Panc1 (cell line): ENCODE data around the gene CDK19. TPM values are rescaled to one million over a fixed set of nuclear protein-coding genes. Genes with fewer than 3 reads are reported as not detected.

Experiments
- ATAC-seq: fragments of 200-7000 bp; cut with Tn5 transposase; 2 replicates; pipeline ENCODE4 v1.9.1; 2020; ENCODE audit warnings: mild to moderate bottlenecking, moderate library complexity
- BruUV-seq: library from RNA; stranded (reverse); fragments of 400-500 nt; replicated peaks from 2 replicates; lab custom pipeline; 2021; lab: Mats Ljungman, UMichigan
- CTCF ChIA-PET: fragments of 300-600 bp; sonication (Branson Sonifier 250); formaldehyde crosslinking; loops from one replicate; lab custom pipeline; 2022; ENCODE audit warnings: antibody characterized with exemption; lab: Charles Lee
- POLR2A ChIA-PET: fragments of 300-600 bp; sonication (Branson Sonifier 250); formaldehyde crosslinking; loops from one replicate; lab custom pipeline; 2022; ENCODE audit warnings: antibody characterized with exemption; lab: Charles Lee
- DNase-seq: peaks from one replicate; pipeline ENCODE4 v3.0.0-alpha.2; 2010; ENCODE audit warnings: low read depth, low spot score
- H3K27ac ChIP-seq: 2 replicates; pipeline ENCODE4 v1.5.1; 2011; ENCODE audit warnings: mild to moderate bottlenecking, low read length, inconsistent platforms
- H3K27me3 ChIP-seq: fragments of 200-500 bp; sonication (Bioruptor generic); 2 replicates; pipeline ENCODE4 v1.6.0; 2014; ENCODE audit warnings: low read length, inconsistent platforms; ENCODE audit not compliant: control insufficient read depth, insufficient read depth
- H3K36me3 ChIP-seq: fragments of 200-500 bp; sonication (Bioruptor generic); 2 replicates; pipeline ENCODE4 v1.5.1; 2014; ENCODE audit warnings: inconsistent platforms, mild to moderate bottlenecking, low read length, moderate library complexity; ENCODE audit not compliant: control insufficient read depth, insufficient read depth
- H3K4me1 ChIP-seq: 2 replicates; pipeline ENCODE4 v1.5.1; 2011; ENCODE audit warnings: inconsistent platforms, mild to moderate bottlenecking, low read length, moderate library complexity; ENCODE audit not compliant: control insufficient read depth, insufficient read depth
- H3K4me3 ChIP-seq, 2 experiments: 2 replicates each; pipeline ENCODE4 v1.5.1; 2011 to 2012; ENCODE audit warnings: low read depth in 2 of 2, low read length in 2 of 2, mild to moderate bottlenecking in 2 of 2, inconsistent platforms in 1 of 2, moderate library complexity in 1 of 2
- H3K9me3 ChIP-seq: fragments of 200-500 bp; sonication (Bioruptor generic); 2 replicates; pipeline ENCODE4 v1.5.1; 2014; ENCODE audit warnings: low read depth, mild to moderate bottlenecking, inconsistent platforms, low read length, moderate library complexity; ENCODE audit not compliant: control insufficient read depth, insufficient read depth
- CTCF ChIP-seq: fragments of 450-650 bp; IDR thresholded peaks from 2 replicates; pipeline ENCODE4 v1.5.1; 2017; ENCODE audit warnings: mild to moderate bottlenecking
- POLR2AphosphoS5 ChIP-seq: IDR thresholded peaks from 2 replicates; pipeline ENCODE4 v1.6.1; 2012; ENCODE audit warnings: mild to moderate bottlenecking, low read depth, low read length, moderate library complexity
- REST ChIP-seq, 2 experiments: IDR thresholded peaks; 2 replicates each; pipeline ENCODE4 v1.6.1; 2011 to 2012; ENCODE audit warnings: low read depth in 2 of 2, control low read depth in 1 of 2, low read length in 1 of 2, mild to moderate bottlenecking in 1 of 2, moderate library complexity in 1 of 2; ENCODE audit not compliant: insufficient read depth in 1 of 2
- SIN3A ChIP-seq: IDR thresholded peaks from 2 replicates; pipeline ENCODE4 v1.6.1; 2012; ENCODE audit warnings: low read depth, mild to moderate bottlenecking, low read length, moderate library complexity, borderline replicate concordance; ENCODE audit not compliant: insufficient read depth
- TCF7L2 ChIP-seq: IDR thresholded peaks from 2 replicates; pipeline ENCODE4 v1.6.1; 2011; ENCODE audit warnings: mild to moderate bottlenecking, low read depth, low read length, inconsistent platforms
- in situ Hi-C: cut with HindIII; loops from 2 replicates; pipeline ENCODE4 v1.10.0; 2016; ENCODE audit warnings: low sequenced_read_pairs, low pct_unique_long_range_greater_than_20kb
- intact Hi-C: fragments of 100-400 bp; cut with micrococcal nuclease; formaldehyde crosslinking; loops from one replicate; pipeline ENCODE4 v1.10.0; 2022; ENCODE audit not compliant: unreplicated experiment
- total RNA-seq: library from RNA; stranded (reverse); gene quantifications from one replicate; pipeline ENCODE4 v1.2.1, GENCODE V29; 2021; ENCODE audit not compliant: unreplicated experiment

Gene CDK19
- total RNA-seq, 1 experiment from 2014 or later: 48.4 TPM

- H3K4me3 ChIP-seq: no peak overlapping the region
- intact Hi-C loops (no loop called here), in situ Hi-C loops (no loop called here)
- no peaks in the 10 kb centered on the region for H3K9me3 ChIP-seq
- BruUV-seq: no TSS peak
- no peak overlapping the region for H3K27ac ChIP-seq
- H3K27me3 ChIP-seq: no peaks in the 10 kb centered on the region
- TF ChIP-seq POLR2AphosphoS5: no peak
- TF ChIP-seq SIN3A: no peak
- no peak for TF ChIP-seq TCF7L2
- no peak for TF ChIP-seq CTCF
- no peak for TF ChIP-seq REST (IDR thresholded peaks at IDR 0.05; ENCODE audit: insufficient read depth in 1 of 2, low read depth in 2 of 2, low read length in 1 of 2)
- no peaks in the 10 kb centered on the region for H3K36me3 ChIP-seq
- ATAC-seq (no peak), DNase-seq (no peak)
- ChIA-PET CTCF (no interaction called here), POLR2A (interaction anchor here (1.0 kb wide), 1 partner anchor 260 kb away, joined by 3 read pairs; the partner anchor contains the start of gene AMD1)
- peaks cover 10% of the 10 kb centered on the region for H3K4me1 ChIP-seq
Measured at GRCh38 chr6:110614586-110614985, 200.7 kb downstream of the CDK19 start.

GRCh38 chr6:110614106-110614505, 201.2 kb downstream of the CDK19 start:
- Histone ChIP-seq H3K27me3 (no peaks in the 10 kb centered on the region), H3K36me3 (no peaks in the 10 kb centered on the region), H3K4me1 (peaks cover 5% of the 10 kb centered on the region), H3K4me3 (no peak overlapping the region), H3K9me3 (no peaks in the 10 kb centered on the region), H3K27ac (no peak overlapping the region)
- ChIA-PET CTCF (no interaction called here), POLR2A (interaction anchor here (1.0 kb wide), 1 partner anchor 260 kb away, joined by 3 read pairs; the partner anchor contains the start of gene AMD1)
- no peak for TF ChIP-seq POLR2AphosphoS5
- no peak for TF ChIP-seq CTCF
- TF ChIP-seq REST (IDR thresholded peaks at IDR 0.05; ENCODE audit: insufficient read depth in 1 of 2, low read depth in 2 of 2, low read length in 1 of 2): no peak
- no peak for TF ChIP-seq TCF7L2
- no peak for TF ChIP-seq SIN3A
- in situ Hi-C loops: no loop called here
- DNase-seq (no peak), ATAC-seq (no peak)
- no TSS peak for BruUV-seq
- intact Hi-C loops: no loop called here
